ENCODE data around the gene PPP2R3C. TPM values are rescaled to one million over a fixed set of nuclear protein-coding genes. Genes with fewer than 3 reads are reported as not detected.

The PPP2R3C gene
- total and polyA plus RNA-seq, 2 of the 13 experiments (the other 11 are each of a cell fraction or from before 2014, with no cell fraction given): 63.4 to 102 TPM

DNA sequence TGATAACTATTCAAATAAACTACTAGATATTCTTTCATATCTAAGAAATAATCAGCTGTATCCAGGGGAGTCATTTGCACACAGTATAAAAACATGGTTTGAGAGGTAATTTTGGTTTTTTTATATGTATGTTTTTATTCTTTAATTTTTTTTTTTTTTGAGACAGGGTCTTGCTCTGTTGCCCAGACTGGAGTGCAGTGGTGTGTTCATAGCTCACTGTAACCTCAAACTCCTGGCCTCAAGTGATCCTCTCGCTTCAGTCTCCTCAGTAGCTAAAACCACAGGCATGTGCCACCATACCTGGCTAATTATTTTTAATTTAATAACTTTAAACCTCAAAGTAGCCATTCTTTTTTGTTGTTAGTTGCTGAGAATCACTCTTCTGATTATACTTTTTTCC lies 2.3 kb upstream of the PPP2R3C start (continued):
- TF ChIP-seq NAIF1 (CRISPR knock-in tag; IDR thresholded peaks at IDR 0.05; ENCODE audit: borderline replicate concordance) (no peak), TRIM24 (CRISPR knock-in tag; IDR thresholded peaks at IDR 0.05) (no peak), ZNF644 (CRISPR knock-in tag; IDR thresholded peaks at IDR 0.05; ENCODE audit: low read depth) (no peak), RCOR2 (CRISPR knock-in tag; IDR thresholded peaks at IDR 0.05) (no peak), ZNF550 (CRISPR knock-in tag; IDR thresholded peaks at IDR 0.05; ENCODE audit: borderline replicate concordance) (no peak), ELF4 (CRISPR knock-in tag; IDR thresholded peaks at IDR 0.05; ENCODE audit: borderline replicate concordance) (0 out of 2 replicates have a peak, but pooled peaks have one; percentile 30), ZNF446 (CRISPR knock-in tag; IDR thresholded peaks at IDR 0.05) (no peak), RBM22 (optimal IDR thresholded peaks at IDR 0.05; ENCODE audit: low read length) (no peak), ZNF121 (CRISPR knock-in tag; IDR thresholded peaks at IDR 0.05) (peak; percentile 90), ARID4A (CRISPR knock-in tag; IDR thresholded peaks at IDR 0.05; ENCODE audit: borderline replicate concordance) (no peak)
- TF ChIP-seq, protein P1, sequence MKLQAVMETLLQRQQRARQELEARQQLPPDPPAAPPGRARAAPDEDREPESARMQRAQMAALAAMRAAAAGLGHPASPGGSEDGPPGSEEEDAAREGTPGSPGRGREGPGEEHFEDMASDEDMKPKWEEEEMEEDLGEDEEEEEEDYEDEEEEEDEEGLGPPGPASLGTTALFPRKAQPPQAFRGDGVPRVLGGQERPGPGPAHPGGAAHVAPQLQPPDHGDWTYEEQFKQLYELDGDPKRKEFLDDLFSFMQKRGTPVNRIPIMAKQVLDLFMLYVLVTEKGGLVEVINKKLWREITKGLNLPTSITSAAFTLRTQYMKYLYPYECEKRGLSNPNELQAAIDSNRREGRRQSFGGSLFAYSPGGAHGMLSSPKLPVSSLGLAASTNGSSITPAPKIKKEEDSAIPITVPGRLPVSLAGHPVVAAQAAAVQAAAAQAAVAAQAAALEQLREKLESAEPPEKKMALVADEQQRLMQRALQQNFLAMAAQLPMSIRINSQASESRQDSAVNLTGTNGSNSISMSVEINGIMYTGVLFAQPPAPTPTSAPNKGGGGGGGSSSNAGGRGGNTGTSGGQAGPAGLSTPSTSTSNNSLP (IDR thresholded peaks at IDR 0.05; ENCODE audit: low read depth, low read length): no peak
- TF ChIP-seq, protein P2, sequence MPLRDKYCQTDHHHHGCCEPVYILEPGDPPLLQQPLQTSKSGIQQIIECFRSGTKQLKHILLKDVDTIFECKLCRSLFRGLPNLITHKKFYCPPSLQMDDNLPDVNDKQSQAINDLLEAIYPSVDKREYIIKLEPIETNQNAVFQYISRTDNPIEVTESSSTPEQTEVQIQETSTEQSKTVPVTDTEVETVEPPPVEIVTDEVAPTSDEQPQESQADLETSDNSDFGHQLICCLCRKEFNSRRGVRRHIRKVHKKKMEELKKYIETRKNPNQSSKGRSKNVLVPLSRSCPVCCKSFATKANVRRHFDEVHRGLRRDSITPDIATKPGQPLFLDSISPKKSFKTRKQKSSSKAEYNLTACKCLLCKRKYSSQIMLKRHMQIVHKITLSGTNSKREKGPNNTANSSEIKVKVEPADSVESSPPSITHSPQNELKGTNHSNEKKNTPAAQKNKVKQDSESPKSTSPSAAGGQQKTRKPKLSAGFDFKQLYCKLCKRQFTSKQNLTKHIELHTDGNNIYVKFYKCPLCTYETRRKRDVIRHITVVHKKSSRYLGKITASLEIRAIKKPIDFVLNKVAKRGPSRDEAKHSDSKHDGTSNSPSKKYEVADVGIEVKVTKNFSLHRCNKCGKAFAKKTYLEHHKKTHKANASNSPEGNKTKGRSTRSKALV (CRISPR knock-in tag; IDR thresholded peaks at IDR 0.05): no peak
